IMR-90 (cell line): ENCODE results near the gene REG1A. TPM values are rescaled to one million over a fixed set of nuclear protein-coding genes. Genes with fewer than 3 reads are reported as not detected.

ENCODE experiments used
- ATAC-seq: fragments of 200-7000 bp; cut with Tn5 transposase; 2 replicates; pipeline ENCODE4 v1.9.1; 2020; ENCODE audit warnings: low read depth, mild to moderate bottlenecking, moderate library complexity
- BruUV-seq: library from RNA; stranded (reverse); fragments of 400-500 nt; replicated peaks from 2 replicates; lab custom pipeline; 2021; lab: Mats Ljungman, UMichigan
- CTCF ChIA-PET: fragments of 300-600 bp; formaldehyde crosslinking; extraction: SDS; loops from one replicate; lab custom pipeline; 2021; ENCODE audit warnings: antibody characterized with exemption; lab: Yijun Ruan, JAX
- POLR2A ChIA-PET: fragments of 300-600 bp; sonication (Branson Sonifier 250); formaldehyde crosslinking; loops from one replicate; lab custom pipeline; 2022; ENCODE audit warnings: antibody characterized with exemption; ENCODE audit not compliant: unreplicated experiment; lab: Charles Lee
- DNase-seq: peaks from one replicate; pipeline ENCODE4 v3.0.0; 2013
- H2AFZ ChIP-seq: replicated peaks from 2 replicates; pipeline ENCODE3; 2013; ENCODE audit warnings: low read length, mild to moderate bottlenecking; ENCODE audit not compliant: poor library complexity
- H2AK5ac ChIP-seq: 2 replicates; pipeline ENCODE4 v1.6.1; 2013; ENCODE audit warnings: low read depth, low read length, inconsistent platforms
- H2AK9ac ChIP-seq: replicated peaks from 2 replicates; pipeline ENCODE3; 2013; ENCODE audit warnings: mild to moderate bottlenecking, low read depth, low read length, moderate library complexity; ENCODE audit not compliant: poor library complexity
- H2BK120ac ChIP-seq: 2 replicates; pipeline ENCODE4 v1.6.1; 2013; ENCODE audit warnings: low read depth, low read length, inconsistent platforms
- H2BK15ac ChIP-seq: 3 replicates; pipeline ENCODE4 v1.6.1; 2013; ENCODE audit warnings: low read depth, low read length, inconsistent platforms
- H2BK20ac ChIP-seq: 2 replicates; pipeline ENCODE4 v1.6.1; 2013; ENCODE audit warnings: low read depth, mild to moderate bottlenecking, inconsistent platforms, low read length, moderate library complexity
- H2BK5ac ChIP-seq: 2 replicates; pipeline ENCODE4 v1.6.1; 2013; ENCODE audit warnings: mild to moderate bottlenecking, low read depth, low read length, inconsistent platforms; ENCODE audit not compliant: poor library complexity, severe bottlenecking
- H3K14ac ChIP-seq: replicated peaks from 2 replicates; pipeline ENCODE4 v1.6.1; 2013; ENCODE audit warnings: low read depth, low read length, inconsistent platforms
- H3K18ac ChIP-seq: 2 replicates; pipeline ENCODE4 v1.6.1; 2013; ENCODE audit warnings: low read depth, low read length, control low read depth
- H3K23ac ChIP-seq: 2 replicates; pipeline ENCODE4 v1.6.1; 2013; ENCODE audit warnings: low read depth, low read length, inconsistent platforms
- H3K27ac ChIP-seq: 2 replicates; pipeline ENCODE4 v1.5.1; 2013; ENCODE audit warnings: mild to moderate bottlenecking, control low read depth, low read length; ENCODE audit not compliant: insufficient read depth
- H3K27me3 ChIP-seq: 2 replicates; pipeline ENCODE4 v1.6.1; 2013; ENCODE audit warnings: low read length; ENCODE audit not compliant: control insufficient read depth, insufficient read depth
- H3K36me3 ChIP-seq: 2 replicates; pipeline ENCODE4 v1.6.1; 2013; ENCODE audit warnings: low read length, mixed read lengths; ENCODE audit not compliant: control insufficient read depth, insufficient read depth
- H3K4ac ChIP-seq: 2 replicates; pipeline ENCODE4 v1.6.1; 2013; ENCODE audit warnings: low read depth, low read length, inconsistent platforms
- H3K4me1 ChIP-seq: 2 replicates; pipeline ENCODE4 v1.6.1; 2013; ENCODE audit warnings: low read length, mixed read lengths; ENCODE audit not compliant: control insufficient read depth, insufficient read depth
- H3K4me2 ChIP-seq: 2 replicates; pipeline ENCODE4 v1.6.1; 2013; ENCODE audit warnings: low read depth, mild to moderate bottlenecking, control low read depth, low read length, moderate library complexity
- H3K4me3 ChIP-seq: 2 replicates; pipeline ENCODE4 v1.5.1; 2013; ENCODE audit warnings: low read depth, mild to moderate bottlenecking, control low read depth, low read length, moderate library complexity; ENCODE audit not compliant: insufficient read depth
- H3K56ac ChIP-seq: 2 replicates; pipeline ENCODE4 v1.6.1; 2013; ENCODE audit warnings: low read length, inconsistent platforms; ENCODE audit not compliant: insufficient read depth; ENCODE audit errors: extremely low read depth
- H3K79me1 ChIP-seq, 2 experiments: 2 replicates each; pipeline ENCODE4 v1.6.1; 2013; ENCODE audit warnings: low read length in 2 of 2, inconsistent platforms in 1 of 2, low read depth in 1 of 2
- H3K9ac ChIP-seq: 2 replicates; pipeline ENCODE4 v1.6.1; 2013; ENCODE audit warnings: low read depth, low read length, control low read depth
- H3K9me1 ChIP-seq: 2 replicates; pipeline ENCODE4 v1.6.1; 2013; ENCODE audit warnings: low read length, inconsistent platforms; ENCODE audit not compliant: insufficient read depth
- H3K9me3 ChIP-seq: 2 replicates; pipeline ENCODE4 v1.6.1; 2013; ENCODE audit warnings: low read length; ENCODE audit not compliant: control insufficient read depth, insufficient read depth
- H4K20me1 ChIP-seq: 2 replicates; pipeline ENCODE4 v1.6.1; 2013; ENCODE audit warnings: low read length, inconsistent platforms; ENCODE audit not compliant: insufficient read depth
- H4K5ac ChIP-seq: 2 replicates; pipeline ENCODE4 v1.6.1; 2013; ENCODE audit warnings: mild to moderate bottlenecking, low read depth, low read length, control low read depth
- H4K8ac ChIP-seq, 2 experiments: 2 replicates each; pipeline ENCODE4 v1.6.1; 2013; ENCODE audit warnings: low read depth in 2 of 2, low read length in 2 of 2, control low read depth in 1 of 2, inconsistent platforms in 1 of 2
- H4K91ac ChIP-seq: 2 replicates; pipeline ENCODE4 v1.6.1; 2013; ENCODE audit warnings: low read depth, low read length, inconsistent platforms; ENCODE audit not compliant: insufficient read depth
- BHLHE40 ChIP-seq: fragments of 150-350 bp; IDR thresholded peaks from 2 replicates; pipeline ENCODE4 v1.6.1; 2016; ENCODE audit warnings: mild to moderate bottlenecking, low read depth, low read length
- CEBPB ChIP-seq: IDR thresholded peaks from 2 replicates; pipeline ENCODE4 v1.6.1; 2012; ENCODE audit warnings: low read depth, low read length, improper control_type of control experiment
- CHD1 ChIP-seq: IDR thresholded peaks from 2 replicates; pipeline ENCODE4 v1.6.1; 2012; ENCODE audit warnings: low read depth, low read length, improper control_type of control experiment
- CTCF ChIP-seq: conservative IDR thresholded peaks from 2 replicates; pipeline ENCODE4 v1.5.1; 2012; ENCODE audit warnings: mild to moderate bottlenecking, low read depth, low read length, improper control_type of control experiment
- MAFK ChIP-seq: IDR thresholded peaks from 2 replicates; pipeline ENCODE4 v1.6.1; 2012; ENCODE audit warnings: low read depth, low read length, improper control_type of control experiment
- MAZ ChIP-seq: IDR thresholded peaks from 2 replicates; pipeline ENCODE4 v1.6.1; 2012; ENCODE audit warnings: low read depth, mild to moderate bottlenecking, low read length, improper control_type of control experiment, moderate library complexity, borderline replicate concordance
- MXI1 ChIP-seq: IDR thresholded peaks from 2 replicates; pipeline ENCODE4 v1.6.1; 2012; ENCODE audit warnings: low read depth, mild to moderate bottlenecking, low read length, moderate library complexity, borderline replicate concordance
- NFE2L2 ChIP-seq: fragments of 150-350 bp; IDR thresholded peaks from 2 replicates; pipeline ENCODE4 v1.6.1; 2016; ENCODE audit warnings: low read depth, mild to moderate bottlenecking, low read length
- POLR2A ChIP-seq: IDR thresholded peaks from 2 replicates; pipeline ENCODE4 v1.6.1; 2012; ENCODE audit warnings: mild to moderate bottlenecking, low read depth, low read length
- RAD21 ChIP-seq: IDR thresholded peaks from 2 replicates; pipeline ENCODE4 v1.6.1; 2012; ENCODE audit warnings: low read length, improper control_type of control experiment
- RCOR1 ChIP-seq: IDR thresholded peaks from 2 replicates; pipeline ENCODE4 v1.6.1; 2012; ENCODE audit warnings: mild to moderate bottlenecking, low read length, improper control_type of control experiment; ENCODE audit not compliant: insufficient replicate concordance
- RFX5 ChIP-seq: IDR thresholded peaks from 2 replicates; pipeline ENCODE4 v1.8.0; 2012; ENCODE audit warnings: low read depth, mild to moderate bottlenecking, low read length, moderate library complexity
- SMC3 ChIP-seq: fragments of 150-350 bp; IDR thresholded peaks from 2 replicates; pipeline ENCODE4 v1.6.1; 2016; ENCODE audit warnings: low read depth, mild to moderate bottlenecking, antibody characterized with exemption, low read length, moderate library complexity
- USF2 ChIP-seq: fragments of 150-350 bp; IDR thresholded peaks from 2 replicates; pipeline ENCODE4 v1.6.1; 2017; ENCODE audit warnings: mild to moderate bottlenecking, antibody characterized with exemption, low read length, low read depth
- WGBS, 2 experiments: methylation state at CpG; one replicate each; pipeline versions ENCODE4 v1.1.5 to v1.1.7; 2013; ENCODE audit warnings: missing lambda C conversion rate in 2 of 2; ENCODE audit not compliant: insufficient read length in 1 of 2; ENCODE audit errors: extremely low coverage in 2 of 2; 5-methylcytosine and 5-hydroxymethylcytosine counted together
- dilution Hi-C: fragments of 300-500 bp; cut with HindIII; formaldehyde crosslinking; loops from one replicate; pipeline ENCODE4 v1.14.3; 2018; ENCODE audit warnings: low sequenced_read_pairs; ENCODE audit not compliant: unreplicated experiment
- in situ Hi-C: fragments of 300-500 bp; cut with MboI; formaldehyde crosslinking; loops from 3 replicates; pipeline ENCODE4 v1.14.3; 2019; ENCODE audit warnings: low sequenced_read_pairs, inconsistent platforms, mixed read lengths
- intact Hi-C: fragments of 100-400 bp; cut with micrococcal nuclease; formaldehyde crosslinking; loops from 2 replicates; pipeline ENCODE4 v1.10.0; 2022
- polyA plus RNA-seq, 3 experiments: library from polyadenylated mRNA; depleted of rRNA; stranded (reverse); fragments of >200 nt; gene quantifications; 2 replicates each; pipeline ENCODE4 v1.2.3, GENCODE V29; 2012; ENCODE audit warnings: low replicate concordance in 1 of 3
- total RNA-seq: library from RNA; depleted of rRNA; stranded (reverse); fragments of >200 nt; gene quantifications from 2 replicates; pipeline ENCODE4 v1.2.3, GENCODE V29; 2012

The REG1A gene
- total and polyA plus RNA-seq, 2 of the 4 experiments (the other 2 are of a cell fraction), result not detected

- TF ChIP-seq USF2, result no peak
Measured at GRCh38 chr2:79122676-79123075, 2.4 kb downstream of the REG1A start (continued).

GRCh38 chr2:79124907-79125720, 4.8 kb downstream of the REG1A start:
- Histone ChIP-seq H3K9ac (no peak overlapping the region), H3K9me3 (peaks cover 7% of the 10 kb centered on the region), H2BK15ac (no peak overlapping the region), H3K27ac (no peak overlapping the region), H3K23ac (no peak overlapping the region), H4K91ac (no peak overlapping the region), H3K4me3 (no peak overlapping the region), H3K14ac (no peak overlapping the region), H3K18ac (no peak overlapping the region), H2BK20ac (no peak overlapping the region), H3K4me1 (no peaks in the 10 kb centered on the region), H2BK5ac (no peak overlapping the region), H3K79me1 (no peaks in the 10 kb centered on the region), H2AFZ (no peak overlapping the region), H3K56ac (no peak overlapping the region), H2AK9ac (no peak overlapping the region), H4K5ac (no peak overlapping the region), H3K4me2 (no peak overlapping the region), H2AK5ac (no peak overlapping the region), H4K8ac (no peak overlapping the region), H3K4ac (no peak overlapping the region), H3K27me3 (no peaks in the 10 kb centered on the region), H2BK120ac (no peak overlapping the region), H3K36me3 (no peaks in the 10 kb centered on the region), H3K9me1 (no peaks in the 10 kb centered on the region), H4K20me1 (no peaks in the 10 kb centered on the region)
- in situ Hi-C loops, result no loop called here
- dilution Hi-C loops, result no loop called here
- BruUV-seq, result no TSS peak
- POLR2A ChIA-PET, result no interaction called here
- ATAC-seq (no peak), DNase-seq (no peak)
- CTCF ChIA-PET, result no interaction called here
- intact Hi-C loops, result no loop called here
- WGBS, 2 experiments, result no CpG with 5 or more reads among the region's 9 CpGs
- TF ChIP-seq POLR2A (no peak), CHD1 (no peak), RAD21 (no peak), MAFK (no peak), BHLHE40 (no peak), CTCF (no peak), CEBPB (no peak), SMC3 (no peak), NFE2L2 (no peak), RFX5 (no peak), MAZ (no peak), USF2 (no peak), RCOR1 (no peak), MXI1 (no peak)
